Type B pancreatic cell (in vitro differentiated cells): ENCODE results near the gene VPS13D. TPM values are rescaled to one million over a fixed set of nuclear protein-coding genes. Genes with fewer than 3 reads are reported as not detected.

Experiments
- DNase-seq: peaks from one replicate; pipeline ENCODE4 v3.0.0; 2021; ENCODE audit warnings: mixed read lengths; ENCODE audit not compliant: unreplicated experiment; ENCODE audit errors: extremely low spot score
- H3K27ac Mint-ChIP-seq: 2 replicates; pipeline ENCODE4 v1.8.0; 2021; ENCODE audit warnings: mild to moderate bottlenecking, mixed read lengths
- H3K27me3 Mint-ChIP-seq: 2 replicates; pipeline ENCODE4 v1.8.0; 2021; ENCODE audit warnings: mixed read lengths
- H3K36me3 Mint-ChIP-seq: 2 replicates; pipeline ENCODE4 v1.8.0; 2021; ENCODE audit warnings: mixed read lengths
- H3K4me1 Mint-ChIP-seq: one replicate; pipeline ENCODE4 v1.8.0; 2021; ENCODE audit warnings: mixed read lengths; ENCODE audit not compliant: unreplicated experiment
- H3K4me3 Mint-ChIP-seq: 2 replicates; pipeline ENCODE4 v1.8.0; 2021; ENCODE audit warnings: mild to moderate bottlenecking, mixed read lengths
- H3K9me3 Mint-ChIP-seq: 2 replicates; pipeline ENCODE4 v1.8.0; 2021; ENCODE audit warnings: mixed read lengths
- total RNA-seq: library from RNA; stranded (reverse); gene quantifications from 2 replicates; pipeline ENCODE4 v1.2.1, GENCODE V29; 2021; ENCODE audit warnings: low replicate concordance
- TF ChIP-seq, protein P1 (sequence below): fragments of 200-600 bp; sonication (generic); conservative IDR thresholded peaks from 2 replicates; pipeline ENCODE4 v1.5.0; 2021; ENCODE audit warnings: antibody characterized with exemption, mild to moderate bottlenecking

VPS13D gene
- total RNA-seq, 1 donor from 2014 or later, result 43.4 TPM

DNA sequence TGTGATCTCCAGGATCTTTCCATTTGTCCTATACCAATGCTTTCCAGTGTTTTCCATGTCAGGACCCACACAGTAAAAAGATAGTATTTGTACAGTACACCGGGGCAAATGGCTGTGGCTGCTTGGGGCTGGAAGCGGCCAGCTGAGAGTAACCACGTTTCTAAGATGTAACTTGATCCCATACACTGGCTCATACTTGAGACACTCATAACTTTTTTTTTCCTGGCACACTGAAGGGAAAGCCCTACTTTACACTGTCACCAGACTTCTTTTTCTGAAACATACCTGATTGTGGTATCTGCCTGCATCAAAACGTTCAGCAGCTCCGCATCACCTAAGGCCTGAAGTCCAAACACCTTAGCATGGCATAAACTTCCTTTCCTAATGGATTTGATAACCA is 21.6 kb downstream of the VPS13D start:
- TF ChIP-seq, protein P1, sequence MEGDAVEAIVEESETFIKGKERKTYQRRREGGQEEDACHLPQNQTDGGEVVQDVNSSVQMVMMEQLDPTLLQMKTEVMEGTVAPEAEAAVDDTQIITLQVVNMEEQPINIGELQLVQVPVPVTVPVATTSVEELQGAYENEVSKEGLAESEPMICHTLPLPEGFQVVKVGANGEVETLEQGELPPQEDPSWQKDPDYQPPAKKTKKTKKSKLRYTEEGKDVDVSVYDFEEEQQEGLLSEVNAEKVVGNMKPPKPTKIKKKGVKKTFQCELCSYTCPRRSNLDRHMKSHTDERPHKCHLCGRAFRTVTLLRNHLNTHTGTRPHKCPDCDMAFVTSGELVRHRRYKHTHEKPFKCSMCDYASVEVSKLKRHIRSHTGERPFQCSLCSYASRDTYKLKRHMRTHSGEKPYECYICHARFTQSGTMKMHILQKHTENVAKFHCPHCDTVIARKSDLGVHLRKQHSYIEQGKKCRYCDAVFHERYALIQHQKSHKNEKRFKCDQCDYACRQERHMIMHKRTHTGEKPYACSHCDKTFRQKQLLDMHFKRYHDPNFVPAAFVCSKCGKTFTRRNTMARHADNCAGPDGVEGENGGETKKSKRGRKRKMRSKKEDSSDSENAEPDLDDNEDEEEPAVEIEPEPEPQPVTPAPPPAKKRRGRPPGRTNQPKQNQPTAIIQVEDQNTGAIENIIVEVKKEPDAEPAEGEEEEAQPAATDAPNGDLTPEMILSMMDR, result no peak
- Mint-ChIP-seq H3K27me3 (no peaks in the 10 kb centered on the region), H3K36me3 (peaks cover 15% of the 10 kb centered on the region), H3K4me1 (peaks cover 6% of the 10 kb centered on the region), H3K4me3 (no peak overlapping the region), H3K27ac (no peak overlapping the region), H3K9me3 (no peaks in the 10 kb centered on the region)
- no peak for DNase-seq

DNA sequence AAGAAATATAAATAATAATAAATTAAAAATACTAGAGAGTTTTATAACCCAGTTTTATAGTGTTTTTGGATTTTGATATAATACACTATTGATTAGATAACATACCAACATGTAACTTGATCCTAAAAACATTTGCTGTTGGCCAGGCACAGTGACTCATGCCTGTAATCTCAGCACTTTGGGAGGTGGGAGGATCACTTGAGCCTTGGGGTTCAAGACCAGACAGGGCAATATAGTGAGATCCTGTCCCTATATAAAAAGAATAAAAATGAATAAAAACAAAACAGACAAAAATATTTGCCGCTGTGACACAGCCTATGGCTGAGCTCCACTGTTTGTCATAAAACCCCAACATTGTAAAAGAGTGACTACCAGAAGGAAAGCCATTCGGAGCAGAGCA is 26.1 kb downstream of the VPS13D start:
- Mint-ChIP-seq H3K9me3 (no peaks in the 10 kb centered on the region), H3K4me3 (no peak overlapping the region), H3K27me3 (no peaks in the 10 kb centered on the region), H3K4me1 (peaks cover 6% of the 10 kb centered on the region), H3K27ac (no peak overlapping the region), H3K36me3 (peaks cover 20% of the 10 kb centered on the region)
- TF ChIP-seq, protein P1, result no peak
- no peak for DNase-seq

DNA sequence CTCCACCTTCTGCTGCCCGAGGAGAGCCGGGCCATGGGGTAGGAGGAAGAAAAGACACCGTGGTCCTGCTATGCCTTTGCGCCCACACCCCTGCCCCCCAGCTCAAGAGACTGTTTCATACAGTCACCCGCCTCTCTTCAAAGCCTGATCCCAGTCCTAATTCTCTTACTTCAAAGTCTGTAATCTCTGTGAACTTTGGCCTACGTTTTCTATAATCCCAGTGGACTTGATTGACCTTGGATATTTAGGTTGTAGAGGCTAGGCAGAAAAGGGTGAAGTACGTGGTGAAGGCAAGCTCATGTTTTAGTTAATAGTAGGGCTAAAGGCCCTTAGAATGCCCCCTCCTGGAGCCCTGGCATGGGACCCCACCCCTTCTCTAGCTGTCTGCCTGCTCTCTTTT is 28.4 kb downstream of the VPS13D start:
- Mint-ChIP-seq H3K4me3 (no peak overlapping the region), H3K36me3 (peaks cover 23% of the 10 kb centered on the region), H3K9me3 (no peaks in the 10 kb centered on the region), H3K27me3 (no peaks in the 10 kb centered on the region), H3K4me1 (no peaks in the 10 kb centered on the region), H3K27ac (no peak overlapping the region)
- no peak for DNase-seq
- TF ChIP-seq, protein P1, result no peak

DNA sequence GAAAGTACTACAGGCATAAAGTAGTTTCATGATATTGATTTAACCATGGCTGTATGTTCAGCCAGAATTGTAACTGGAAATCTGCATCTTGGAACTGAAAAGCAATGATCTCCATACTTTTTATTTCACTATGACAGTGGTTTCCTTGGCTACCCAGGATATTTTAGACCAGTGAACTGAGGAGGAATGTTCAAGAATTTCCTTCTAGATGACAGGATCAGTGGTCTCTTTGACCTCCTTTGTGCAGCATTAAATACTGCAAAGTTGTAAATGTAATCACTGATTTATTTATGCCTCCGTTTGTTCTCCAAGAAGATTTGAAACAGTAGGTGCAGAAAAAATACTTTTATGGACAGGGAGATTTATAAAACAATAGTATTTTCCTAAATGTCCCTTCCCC is 39.5 kb downstream of the VPS13D start:
- Mint-ChIP-seq H3K27ac (no peak overlapping the region), H3K4me3 (no peak overlapping the region), H3K4me1 (no peaks in the 10 kb centered on the region), H3K9me3 (no peaks in the 10 kb centered on the region), H3K27me3 (no peaks in the 10 kb centered on the region), H3K36me3 (peaks cover 33% of the 10 kb centered on the region)
- TF ChIP-seq, protein P1, result no peak
- no peak for DNase-seq

DNA sequence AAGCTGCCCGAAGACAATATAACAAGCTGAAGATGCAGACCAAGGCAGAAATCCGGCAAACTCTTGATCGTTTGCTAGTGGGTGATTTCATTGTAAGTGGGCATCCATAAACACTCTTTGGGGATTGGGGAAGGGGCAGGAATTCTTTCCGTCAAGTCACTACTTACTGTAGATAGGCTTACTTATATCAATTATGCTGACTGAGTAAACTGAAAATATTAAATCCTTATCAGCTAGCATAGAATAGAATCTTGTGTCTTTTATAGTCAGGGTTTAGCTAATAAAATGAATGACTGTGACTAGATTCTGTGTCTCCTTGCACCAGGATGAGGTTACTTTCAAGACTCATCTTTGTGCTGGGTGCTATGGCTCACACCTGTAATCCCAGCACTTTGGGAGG is 41.2 kb downstream of the VPS13D start:
- H3K4me3 Mint-ChIP-seq, result no peak overlapping the region
- DNase-seq, result no peak
- no peaks in the 10 kb centered on the region for H3K4me1 Mint-ChIP-seq
- no peaks in the 10 kb centered on the region for H3K9me3 Mint-ChIP-seq
- no peak overlapping the region for H3K27ac Mint-ChIP-seq
- TF ChIP-seq, protein P1, result no peak
- peaks cover 32% of the 10 kb centered on the region for H3K36me3 Mint-ChIP-seq
- H3K27me3 Mint-ChIP-seq, result no peaks in the 10 kb centered on the region

DNA sequence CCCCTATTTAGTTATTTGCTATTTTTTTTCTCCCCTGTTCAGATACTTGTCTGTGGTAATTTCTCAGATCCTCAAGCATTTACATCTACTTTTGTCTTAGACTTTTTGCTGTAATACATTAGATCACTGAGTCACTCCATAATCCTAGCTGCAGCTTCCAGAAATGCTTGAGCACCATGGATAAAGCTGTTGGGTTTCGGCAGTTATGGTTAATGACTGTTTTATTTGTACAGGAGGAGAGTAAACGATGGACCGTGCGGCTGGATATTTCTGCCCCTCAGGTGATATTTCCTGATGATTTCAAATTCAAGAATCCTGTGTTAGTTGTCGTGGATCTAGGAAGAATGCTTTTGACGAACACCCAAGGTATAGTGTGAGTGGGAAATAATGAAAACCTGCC is 42.9 kb downstream of the VPS13D start:
- no peaks in the 10 kb centered on the region for H3K4me1 Mint-ChIP-seq
- H3K4me3 Mint-ChIP-seq, result no peak overlapping the region
- H3K27me3 Mint-ChIP-seq, result no peaks in the 10 kb centered on the region
- H3K9me3 Mint-ChIP-seq, result no peaks in the 10 kb centered on the region
- TF ChIP-seq, protein P1, result no peak
- H3K27ac Mint-ChIP-seq, result no peak overlapping the region
- DNase-seq, result no peak
- H3K36me3 Mint-ChIP-seq, result peaks cover 45% of the 10 kb centered on the region
